Measurements from ENCODE around the gene TSPYL6. TPM values are rescaled to one million over a fixed set of nuclear protein-coding genes. Genes with fewer than 3 reads are reported as not detected.

The TSPYL6 gene
- total RNA-seq, 2 experiments from 2014 or later: not detected

GRCh38 chr2:54233832-54234649, 22.0 kb downstream of the TSPYL6 start:
- no peak overlapping the region for H3K4me3 ChIP-seq (ENCODE audit: low read length)
- DNase-seq (no peak), ATAC-seq (ENCODE audit: poor library complexity) (no peak)
- intact Hi-C loops (cut with DNase I, micrococcal nuclease): no loop called here
- no peak for TF ChIP-seq CTCF (IDR thresholded peaks at IDR 0.05)
- Mint-ChIP-seq H3K4me1 (ENCODE audit: low read depth) (no peaks in the 10 kb centered on the region), H3K36me3 (ENCODE audit: low read depth) (peaks cover 22% of the 10 kb centered on the region), H3K9me3 (peaks cover 7% of the 10 kb centered on the region), H3K4me3 (no peak overlapping the region), H3K27ac (no peak overlapping the region), H3K27me3 (no peaks in the 10 kb centered on the region)
- no peaks in the 10 kb centered on the region for H3K9me3 ChIP-seq (ENCODE audit: control insufficient read depth in 1 of 2, insufficient read depth in 1 of 2, low read length in 2 of 2)
- peaks cover 2% of the 10 kb centered on the region for H3K36me3 ChIP-seq (ENCODE audit: insufficient read depth, low read length)
- ChIA-PET POLR2A (no interaction called here), CTCF (no interaction called here)
- H3K4me1 ChIP-seq (ENCODE audit: insufficient read depth, low read length): no peaks in the 10 kb centered on the region
- H3K27ac ChIP-seq (ENCODE audit: low read depth in 1 of 2, low read length in 2 of 2): no peak overlapping the region
- H3K27me3 ChIP-seq (ENCODE audit: control insufficient read depth in 1 of 2, insufficient read depth in 2 of 2, low read length in 2 of 2): no peaks in the 10 kb centered on the region

GRCh38 chr2:54228945-54229344, 27.1 kb downstream of the TSPYL6 start:
- TF ChIP-seq CTCF (IDR thresholded peaks at IDR 0.05): no peak
- H3K9me3 ChIP-seq (ENCODE audit: control insufficient read depth in 1 of 2, insufficient read depth in 1 of 2, low read length in 2 of 2): no peaks in the 10 kb centered on the region
- DNase-seq (no peak), ATAC-seq (ENCODE audit: poor library complexity) (no peak)
- Mint-ChIP-seq H3K4me1 (ENCODE audit: low read depth) (no peaks in the 10 kb centered on the region), H3K27ac (no peak overlapping the region), H3K9me3 (no peaks in the 10 kb centered on the region), H3K36me3 (ENCODE audit: low read depth) (peaks cover 14% of the 10 kb centered on the region), H3K4me3 (no peak overlapping the region), H3K27me3 (no peaks in the 10 kb centered on the region)
- peaks cover 2% of the 10 kb centered on the region for H3K36me3 ChIP-seq (ENCODE audit: insufficient read depth, low read length)
- no peak overlapping the region for H3K4me3 ChIP-seq (ENCODE audit: low read length)
- ChIA-PET CTCF (no interaction called here), POLR2A (no interaction called here)
- H3K27ac ChIP-seq (ENCODE audit: low read depth in 1 of 2, low read length in 2 of 2): no peak overlapping the region
- intact Hi-C loops (cut with DNase I, micrococcal nuclease): no loop called here
- H3K27me3 ChIP-seq (ENCODE audit: control insufficient read depth in 1 of 2, insufficient read depth in 2 of 2, low read length in 2 of 2): no peaks in the 10 kb centered on the region
- H3K4me1 ChIP-seq (ENCODE audit: insufficient read depth, low read length): no peaks in the 10 kb centered on the region

DNA sequence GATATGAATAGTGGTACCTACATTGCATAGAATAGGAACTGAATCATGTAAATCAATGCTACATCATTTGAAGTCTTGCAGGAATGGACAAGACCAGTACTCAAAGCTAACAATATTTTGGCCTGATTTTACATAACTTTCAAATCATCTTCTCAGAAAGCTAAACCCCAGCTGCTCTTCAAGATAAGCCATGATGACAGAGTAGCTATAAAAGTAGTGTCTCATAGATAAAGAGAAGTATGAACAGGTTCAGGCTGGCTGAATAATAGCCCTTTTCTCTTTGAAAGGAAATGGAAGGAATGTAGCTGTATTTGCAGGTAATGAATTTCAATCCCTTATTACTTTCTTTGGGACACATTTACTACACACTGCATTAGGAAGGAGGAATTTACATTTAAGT, 28.2 kb downstream of the TSPYL6 start:
- Mint-ChIP-seq H3K27ac (no peak overlapping the region), H3K36me3 (ENCODE audit: low read depth) (peaks cover 18% of the 10 kb centered on the region)
- ATAC-seq (ENCODE audit: poor library complexity): no peak

More for the DNA sequence above, 28.2 kb downstream of the TSPYL6 start:
- no peaks in the 10 kb centered on the region for H3K4me1 Mint-ChIP-seq (ENCODE audit: low read depth)
- no peaks in the 10 kb centered on the region for H3K9me3 Mint-ChIP-seq
- no peak overlapping the region for H3K4me3 Mint-ChIP-seq
- Histone ChIP-seq H3K36me3 (ENCODE audit: insufficient read depth, low read length) (peaks cover 2% of the 10 kb centered on the region), H3K4me3 (ENCODE audit: low read length) (no peak overlapping the region), H3K27me3 (ENCODE audit: control insufficient read depth in 1 of 2, insufficient read depth in 2 of 2, low read length in 2 of 2) (no peaks in the 10 kb centered on the region), H3K4me1 (ENCODE audit: insufficient read depth, low read length) (no peaks in the 10 kb centered on the region), H3K27ac (ENCODE audit: low read depth in 1 of 2, low read length in 2 of 2) (no peak overlapping the region), H3K9me3 (ENCODE audit: control insufficient read depth in 1 of 2, insufficient read depth in 1 of 2, low read length in 2 of 2) (no peaks in the 10 kb centered on the region)
- no peak for TF ChIP-seq CTCF (IDR thresholded peaks at IDR 0.05)
- no peak for DNase-seq
- ChIA-PET POLR2A (no interaction called here), CTCF (no interaction called here)
- H3K27me3 Mint-ChIP-seq: no peaks in the 10 kb centered on the region
- intact Hi-C loops (cut with DNase I, micrococcal nuclease): no loop called here

Measured in CD4-positive, alpha-beta T cell (primary cell).